ENCODE measurements around the gene KCNQ1.

DNA sequence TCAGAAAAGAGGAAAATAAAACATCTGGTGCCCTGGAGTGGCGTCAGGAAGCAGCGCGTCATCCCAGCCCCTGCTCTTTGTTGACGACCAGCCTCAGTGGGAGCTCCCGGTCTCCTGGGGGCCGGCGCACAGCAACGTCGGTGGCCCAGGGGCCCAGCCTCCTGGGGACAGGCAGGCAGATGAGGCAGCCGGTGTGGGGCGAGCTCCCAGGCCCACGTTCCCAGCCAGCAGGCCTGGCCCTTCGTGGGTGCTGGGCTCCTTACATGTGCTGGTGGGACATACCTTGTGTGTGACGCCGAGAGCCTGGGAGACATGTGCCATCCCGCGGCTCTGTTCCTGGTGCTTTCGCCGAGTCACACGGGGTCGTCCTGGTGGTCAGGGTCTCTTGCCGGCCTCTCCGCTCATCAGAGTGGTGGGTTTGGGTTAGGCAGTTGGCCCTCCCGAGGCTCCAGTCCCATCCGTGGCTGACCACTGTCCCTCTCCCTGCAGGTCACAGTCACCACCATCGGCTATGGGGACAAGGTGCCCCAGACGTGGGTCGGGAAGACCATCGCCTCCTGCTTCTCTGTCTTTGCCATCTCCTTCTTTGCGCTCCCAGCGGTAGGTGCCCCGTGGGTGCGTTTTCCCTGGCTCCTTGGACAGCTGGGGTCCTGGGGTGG is 138.3 kb downstream of the KCNQ1 start:
- TF ChIP-seq CTCF (IDR thresholded peaks at IDR 0.05) (no peak), POLR2A (IDR thresholded peaks at IDR 0.05) (no peak)

All from gastroesophageal sphincter (tissue), 3 donors.